Activated CD8-positive, alpha-beta memory T cell treated with anti-CD3 and anti-CD28 coated beads for 48 hours (primary cell): ENCODE results near the gene TXNDC11.

Source experiments
- DNase-seq, 3 experiments: peaks; one replicate each; pipeline ENCODE4 v3.0.0-alpha.2; 2020; ENCODE audit warnings: low read depth in 2 of 3, low spot score in 2 of 3

TXNDC11 gene

DNA sequence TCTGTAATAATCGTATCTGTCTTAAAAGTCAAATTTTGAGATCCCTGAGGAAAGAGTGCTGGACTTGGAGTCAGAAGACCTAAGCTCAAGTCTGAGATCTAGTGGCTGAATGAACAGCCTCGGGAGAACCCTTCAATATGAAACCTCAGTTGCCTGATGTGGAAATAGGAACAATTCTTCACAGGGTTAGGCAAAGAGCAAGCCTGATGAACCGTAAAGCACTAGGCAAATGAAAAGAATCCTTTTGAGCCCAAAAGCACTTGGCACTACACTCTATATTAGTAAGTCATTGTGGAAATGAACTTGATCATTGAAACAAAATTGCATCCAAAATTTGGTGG is 20.2 kb downstream of the TXNDC11 start:
- no peak for DNase-seq

DNA sequence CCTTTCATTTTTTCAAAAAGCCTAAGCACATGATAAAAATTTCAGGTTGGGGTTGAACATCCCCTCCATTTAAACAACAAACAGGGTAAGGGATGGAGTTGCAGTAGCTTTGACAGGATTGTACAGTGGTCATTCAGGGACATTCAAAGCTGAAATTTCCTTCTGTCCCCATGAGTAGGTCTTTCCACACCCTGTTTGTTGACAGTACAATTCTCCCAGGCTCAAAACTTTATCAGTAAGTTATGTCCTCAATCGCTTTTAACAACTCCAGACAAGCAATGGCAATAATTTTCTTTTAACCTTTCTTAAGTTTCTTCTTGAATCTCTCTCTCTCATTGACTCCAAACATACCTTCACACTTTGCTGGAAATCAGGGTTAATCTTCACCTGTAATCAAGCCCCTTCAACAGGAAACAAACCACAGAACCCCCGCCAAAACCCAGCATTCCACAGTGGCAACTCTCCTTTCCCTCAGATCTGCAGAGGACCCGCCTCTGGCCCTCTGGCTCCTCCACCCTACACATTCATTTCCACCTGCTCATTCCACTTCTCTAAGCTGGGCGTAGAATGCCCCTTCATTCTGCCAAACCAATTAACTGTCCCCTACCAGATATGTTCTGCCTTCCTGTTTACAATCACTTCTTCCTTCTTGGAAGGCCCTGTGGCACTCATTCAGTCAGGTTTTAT is 20.7 kb downstream of the TXNDC11 start:
- no peak for DNase-seq

GRCh38 chr16:11719762-11720161 is 22.9 kb downstream of the TXNDC11 start:
- DNase-seq: no peak

DNA sequence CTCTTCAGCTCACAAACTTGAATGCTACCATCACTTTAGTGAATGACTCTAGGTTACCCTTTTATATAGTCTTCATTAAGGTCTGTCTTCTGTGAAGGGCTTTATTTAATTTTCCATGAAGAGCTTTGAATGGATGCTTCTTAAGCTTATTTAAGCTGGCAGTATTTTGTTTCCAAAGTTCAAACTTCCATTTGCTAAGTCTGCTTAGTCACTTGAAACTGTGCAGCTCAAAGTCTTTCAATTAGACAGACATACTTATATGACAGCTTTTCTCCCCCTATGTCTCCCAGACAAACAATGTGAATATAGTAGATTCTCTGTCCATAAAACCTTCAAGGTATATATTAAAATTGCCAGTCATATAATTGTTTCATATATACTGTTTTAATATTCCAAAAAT is 23.5 kb downstream of the TXNDC11 start:
- DNase-seq: no peak

DNA sequence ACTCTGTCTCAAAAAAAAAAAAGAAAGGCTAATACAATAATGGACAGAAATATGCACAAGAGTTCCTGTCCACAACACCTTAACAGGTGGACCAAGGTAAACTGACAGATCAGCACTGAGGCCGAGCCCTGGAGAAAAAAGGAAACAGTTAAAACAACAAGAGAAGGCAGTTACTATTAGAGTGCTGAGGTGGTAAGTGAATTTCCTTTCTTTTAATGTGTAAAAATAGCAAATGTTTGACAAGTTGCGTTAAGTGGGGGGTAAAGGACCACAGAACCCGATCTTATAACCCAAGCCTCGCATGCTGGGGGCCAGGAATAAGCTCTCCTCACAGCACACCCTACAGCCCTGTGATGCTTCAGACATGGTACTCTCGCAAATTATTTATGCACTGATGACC is 24.8 kb downstream of the TXNDC11 start:
- no peak for DNase-seq

DNA sequence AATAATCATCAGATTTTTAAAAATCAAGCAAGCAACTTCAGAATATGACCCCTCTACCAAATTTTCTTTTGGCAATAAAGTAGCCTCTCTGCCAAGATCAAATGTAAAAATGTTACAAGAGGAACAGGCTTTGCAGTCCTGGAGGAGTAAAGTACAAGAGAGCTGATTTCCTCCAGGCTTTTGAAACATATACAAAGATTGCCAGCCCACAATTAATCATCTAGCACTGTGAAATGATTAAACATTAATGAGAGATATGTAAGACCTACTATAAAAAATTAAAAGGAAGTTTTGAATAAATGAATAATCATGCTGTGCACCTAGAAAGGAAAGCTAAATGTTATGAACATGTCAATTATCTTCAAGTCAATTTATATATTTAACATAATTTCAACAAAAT is 26.3 kb downstream of the TXNDC11 start:
- DNase-seq: no peak

- DNase-seq: no peak
Observed at GRCh38 chr16:11715246-11715947, 27.3 kb downstream of the TXNDC11 start.

DNA sequence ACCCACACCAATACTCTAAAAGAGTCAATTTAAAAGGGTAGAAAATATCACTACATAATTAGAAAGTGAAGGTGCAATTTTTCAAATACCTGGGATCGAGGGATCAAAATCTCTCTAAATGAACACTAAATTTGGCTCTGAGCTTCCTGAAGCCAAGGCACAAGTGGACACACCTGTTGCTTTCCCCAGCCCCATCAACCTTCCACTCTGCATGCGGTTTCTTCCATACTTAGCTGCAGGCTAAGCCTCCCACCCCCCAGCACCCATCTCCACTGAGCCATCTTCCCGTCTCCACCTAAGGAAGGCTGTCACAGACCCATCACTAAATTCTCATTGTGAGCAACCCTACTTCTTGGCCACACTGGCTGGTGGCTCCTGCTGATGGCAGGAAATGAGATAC is 30.5 kb downstream of the TXNDC11 start:
- DNase-seq: no peak

DNA sequence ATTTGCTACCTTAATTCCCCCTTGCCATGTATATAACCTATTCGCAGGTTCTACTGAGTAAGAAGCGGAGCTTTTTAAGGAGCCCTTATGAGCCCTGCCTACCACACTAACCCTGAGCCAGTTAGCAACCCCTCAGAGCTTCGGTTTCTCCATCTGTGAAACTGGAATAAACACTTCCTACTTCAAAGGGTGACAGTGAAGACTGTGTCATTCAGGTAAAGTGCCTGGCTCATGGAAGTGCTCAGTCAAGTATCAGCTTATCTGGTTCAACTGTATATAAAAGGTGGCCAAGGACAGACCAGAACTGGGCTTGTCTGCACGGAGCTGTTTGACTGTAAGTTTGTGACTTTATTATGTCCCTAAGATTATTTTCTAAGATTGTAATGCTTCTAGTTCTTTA is 31.0 kb downstream of the TXNDC11 start:
- DNase-seq: no peak

- DNase-seq: no peak
Observed at GRCh38 chr16:11708421-11708820, 34.2 kb downstream of the TXNDC11 start.

DNA sequence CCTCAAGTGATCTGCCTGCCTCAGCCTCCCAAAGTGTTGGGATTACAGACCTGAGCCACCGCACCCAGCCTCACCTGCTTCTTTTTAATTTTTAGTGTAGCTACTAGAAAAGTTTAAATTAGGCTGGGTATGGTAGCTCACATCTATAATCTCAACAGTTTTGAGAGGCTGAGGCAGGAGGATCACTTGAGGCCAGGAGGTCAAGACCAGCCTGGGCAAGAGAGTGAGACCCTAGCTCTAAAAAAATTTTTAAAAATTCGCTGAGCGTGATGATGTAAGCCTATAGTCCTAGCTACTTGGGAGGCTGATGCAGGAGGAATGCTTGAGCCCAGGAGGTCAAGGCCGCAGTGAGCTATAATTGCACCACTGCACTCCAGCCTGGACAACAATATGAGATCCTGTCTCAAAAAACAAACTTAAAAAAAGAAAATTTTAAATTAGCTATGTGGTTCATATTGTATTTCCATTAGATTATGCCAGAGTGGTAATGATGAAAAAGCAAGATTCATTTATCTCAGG is 34.9 kb downstream of the TXNDC11 start:
- no peak for DNase-seq

GRCh38 chr16:11706180-11706742 is 36.4 kb downstream of the TXNDC11 start:
- no peak for DNase-seq

- no peak for DNase-seq
Observed at GRCh38 chr16:11705311-11706025, 37.2 kb downstream of the TXNDC11 start.

- no peak for DNase-seq
Observed at GRCh38 chr16:11700264-11701029, 42.2 kb downstream of the TXNDC11 start.

DNA sequence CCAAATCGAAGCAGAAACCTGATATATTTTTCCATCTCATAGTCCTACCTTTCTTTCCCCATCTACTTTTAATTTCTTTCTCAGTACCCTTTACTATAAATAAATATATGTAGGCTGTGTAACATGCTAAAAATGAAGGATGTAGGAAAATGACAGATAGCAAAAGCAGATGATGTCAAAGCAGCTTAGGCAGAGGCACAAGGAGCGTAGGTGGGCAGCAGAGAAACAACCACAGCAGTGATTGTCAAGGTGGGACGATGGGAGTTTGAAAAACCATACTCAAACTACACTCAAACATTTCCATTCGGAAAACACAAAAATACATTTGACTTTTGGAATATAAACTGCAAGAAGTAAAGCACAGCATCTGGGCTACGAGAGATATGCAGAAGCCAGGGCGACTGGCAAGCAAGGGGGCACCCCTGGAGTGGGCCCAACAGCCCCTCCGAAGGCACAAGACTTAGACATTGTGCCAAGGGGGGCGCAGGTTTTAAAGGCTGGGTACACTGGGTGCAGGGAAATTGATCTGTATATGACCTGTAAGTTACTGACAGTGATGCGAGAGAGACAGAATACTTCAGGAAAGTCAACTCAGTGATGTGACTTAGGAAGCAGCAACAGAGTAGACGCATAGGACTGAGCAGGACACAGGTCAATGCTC is 43.3 kb downstream of the TXNDC11 start:
- DNase-seq: no peak

DNA sequence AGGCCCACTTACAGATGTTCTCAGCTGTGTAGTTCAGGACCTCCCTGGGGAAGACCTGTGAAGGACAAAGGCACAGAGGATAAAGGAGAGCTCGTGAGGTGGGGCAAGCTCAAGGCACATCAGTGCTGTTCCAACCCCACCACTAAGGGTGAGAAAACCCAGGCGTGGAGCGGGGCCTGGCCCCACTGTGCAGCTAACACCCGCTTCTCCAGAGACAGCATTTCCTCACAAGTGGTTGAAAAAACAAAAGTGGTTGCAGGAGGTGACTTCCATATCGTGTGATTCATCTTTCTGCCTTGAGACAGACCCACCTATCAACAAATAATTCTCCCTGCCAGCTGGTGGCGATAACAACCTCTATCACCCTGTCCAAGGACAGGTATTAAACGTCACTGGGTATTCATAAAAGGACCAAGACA is 44.4 kb downstream of the TXNDC11 start:
- DNase-seq: peak in 1 of 3 experiments; percentile 7

DNA sequence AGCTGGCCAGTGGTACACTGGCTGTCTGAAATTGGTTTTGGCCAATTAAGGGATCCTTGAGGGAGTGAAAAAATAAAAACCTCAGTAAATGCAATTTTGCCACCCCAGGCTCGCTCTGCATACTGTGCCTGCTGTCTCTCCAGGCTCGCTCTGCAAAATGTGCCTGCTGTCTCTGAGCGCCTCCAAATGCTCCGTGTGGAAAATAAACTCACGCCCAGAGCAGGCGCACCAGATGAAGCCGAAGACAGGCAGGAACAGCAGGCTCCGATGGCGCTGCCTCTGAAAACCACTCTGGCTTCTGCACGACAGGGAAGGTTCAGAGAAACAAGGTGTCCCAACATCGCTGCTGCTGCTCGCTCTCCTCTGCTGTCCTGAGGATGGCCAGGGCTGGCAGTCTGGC is 45.3 kb downstream of the TXNDC11 start:
- no peak for DNase-seq

- no peak for DNase-seq
Observed at GRCh38 chr16:11696266-11697012, 46.2 kb downstream of the TXNDC11 start.

DNA sequence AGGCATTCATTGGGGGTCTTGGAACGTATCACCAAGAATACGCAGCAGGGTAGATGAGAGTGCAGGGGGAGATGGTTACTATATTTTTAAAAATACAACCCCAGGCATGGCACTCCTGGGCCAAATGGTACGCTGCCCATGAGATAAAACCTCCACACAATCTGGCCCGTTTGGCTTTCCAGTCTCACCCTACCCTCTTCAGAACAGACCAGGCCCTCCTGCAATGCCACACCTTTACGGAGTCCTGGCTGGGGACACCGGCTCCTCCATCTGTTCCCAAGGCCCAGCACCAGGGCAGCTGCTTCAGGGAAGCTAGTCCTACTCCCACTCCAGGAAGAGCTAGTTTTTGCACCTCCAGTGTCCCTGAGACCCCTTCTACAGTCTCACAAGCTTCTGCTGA is 50.0 kb downstream of the TXNDC11 start:
- no peak for DNase-seq

DNA sequence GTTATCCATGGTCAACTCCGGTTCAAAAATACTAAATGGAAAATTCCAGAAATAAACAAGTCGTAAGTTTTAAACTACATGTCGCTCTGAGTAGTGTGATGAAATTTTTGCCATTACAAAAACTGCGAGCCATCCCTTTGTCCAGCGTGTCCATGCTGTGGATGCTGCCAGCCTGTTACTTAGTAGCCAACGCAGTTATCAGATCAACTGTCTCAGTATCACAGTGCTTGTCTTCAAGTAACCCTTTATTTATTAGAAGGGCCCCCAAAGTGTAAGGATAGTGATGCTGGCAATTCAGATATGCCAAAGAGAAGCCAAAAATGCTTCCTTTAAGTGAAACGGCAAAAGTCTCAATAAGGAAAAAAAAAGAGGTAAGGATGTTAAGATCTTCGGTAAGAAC is 50.5 kb downstream of the TXNDC11 start:
- DNase-seq: no peak
